Skeletal muscle satellite cell (primary cell): Measurements from ENCODE around the gene INTS11. TPM values are rescaled to one million over a fixed set of nuclear protein-coding genes. Genes with fewer than 3 reads are reported as not detected.
A peak's percentile ranks its signal among the peaks of the same experiment; 100 is the strongest.

Experiments used
- H3K27me3 ChIP-seq: 2 replicates; pipeline ENCODE4 v1.7.0; 2013; ENCODE audit warnings: low read length; ENCODE audit not compliant: control insufficient read depth, insufficient read depth
- H3K36me3 ChIP-seq: 2 replicates; pipeline ENCODE4 v1.7.0; 2013; ENCODE audit warnings: mild to moderate bottlenecking, control low read depth, low read length; ENCODE audit not compliant: insufficient read depth
- H3K4me1 ChIP-seq: 2 replicates; pipeline ENCODE4 v1.7.0; 2013; ENCODE audit warnings: low read length; ENCODE audit not compliant: control insufficient read depth, insufficient read depth
- H3K4me2 ChIP-seq: 2 replicates; pipeline ENCODE4 v1.7.0; 2013; ENCODE audit warnings: mild to moderate bottlenecking, low read length
- H3K4me3 ChIP-seq: 2 replicates; pipeline ENCODE4 v1.7.0; 2013; ENCODE audit warnings: low read length
- H3K9ac ChIP-seq: 2 replicates; pipeline ENCODE4 v1.7.0; 2013; ENCODE audit warnings: mild to moderate bottlenecking, low read depth, low read length, moderate library complexity
- H3K9me3 ChIP-seq: replicated peaks from 2 replicates; pipeline ENCODE4 v1.7.0; 2013; ENCODE audit warnings: mild to moderate bottlenecking, control low read depth, low read length
- small RNA-seq: library from RNA; depleted of rRNA; stranded (forward); fragments of <200 nt; gene quantifications from one replicate; pipeline ENCODE3, GENCODE V24; 2012

Gene INTS11

DNA sequence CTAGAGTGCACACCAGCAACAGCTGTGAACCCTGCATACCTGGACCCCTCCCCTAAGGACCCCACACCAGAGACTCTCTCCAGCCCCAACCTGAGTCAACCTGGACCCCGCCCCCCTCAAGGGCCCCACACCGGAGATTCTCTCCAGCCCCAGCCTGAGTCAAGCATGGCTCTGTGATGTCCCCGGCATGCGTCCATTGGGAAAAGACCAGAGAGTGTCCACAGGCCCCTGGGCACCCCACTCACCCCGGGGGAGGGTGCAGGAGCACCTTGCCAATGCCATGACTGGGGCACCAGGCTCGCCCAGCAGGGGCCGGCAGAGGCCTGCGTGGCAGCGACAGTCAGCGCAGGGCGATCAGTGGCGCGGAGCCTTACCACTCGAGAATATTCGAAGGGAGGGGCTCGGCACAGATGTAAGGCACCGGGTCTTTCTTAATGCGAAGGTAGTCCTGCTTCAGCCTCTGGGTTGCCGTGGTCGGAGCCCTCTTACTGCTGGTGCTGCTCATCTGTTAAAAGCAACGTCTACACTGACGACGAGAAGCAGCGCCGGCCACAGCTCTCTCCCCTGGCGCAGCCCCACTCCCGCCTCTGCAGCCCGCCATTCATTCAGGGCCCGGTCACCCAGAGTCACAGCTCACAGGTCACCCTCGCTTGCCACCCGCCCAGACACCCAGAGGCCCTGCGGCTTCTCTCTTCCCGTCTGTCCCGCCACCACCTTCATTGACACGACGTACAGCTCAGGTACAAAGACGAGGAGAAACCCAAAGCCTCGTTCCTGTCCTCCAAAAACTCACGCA lies 56.8 kb downstream of the INTS11 start:
- Histone ChIP-seq H3K4me2 (no peak overlapping the region), H3K9me3 (no peaks in the 10 kb centered on the region), H3K36me3 (peaks cover 55% of the 10 kb centered on the region), H3K4me1 (peaks cover 48% of the 10 kb centered on the region), H3K9ac (no peak overlapping the region), H3K27me3 (no peaks in the 10 kb centered on the region), H3K4me3 (no peak overlapping the region)

DNA sequence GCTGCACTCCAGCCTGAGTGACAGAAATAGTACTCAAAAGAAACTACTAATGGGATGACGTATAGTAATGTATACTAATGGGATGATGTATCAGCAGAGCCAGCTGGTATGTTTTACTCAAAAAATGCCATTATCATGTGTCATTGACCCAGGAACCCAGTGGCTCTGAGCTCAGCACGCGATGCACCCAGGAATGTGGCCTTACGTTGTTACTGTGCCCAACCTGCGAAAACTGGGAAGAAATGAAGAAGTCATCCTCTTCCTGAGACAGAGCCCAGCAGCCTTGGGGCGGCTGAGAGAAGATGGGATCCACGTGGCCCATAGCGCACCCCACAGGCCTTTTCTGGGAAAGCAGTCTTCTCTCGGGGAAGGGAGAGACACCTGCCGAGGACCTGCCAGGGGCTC lies 59.6 kb downstream of the INTS11 start:
- Histone ChIP-seq H3K9me3 (no peaks in the 10 kb centered on the region), H3K4me1 (peaks cover 23% of the 10 kb centered on the region), H3K36me3 (peaks cover 62% of the 10 kb centered on the region), H3K27me3 (no peaks in the 10 kb centered on the region), H3K4me3 (peak overlapping the region; percentile 44), H3K9ac (peak overlapping the region; percentile 80), H3K4me2 (peak overlapping the region; percentile 69)

DNA sequence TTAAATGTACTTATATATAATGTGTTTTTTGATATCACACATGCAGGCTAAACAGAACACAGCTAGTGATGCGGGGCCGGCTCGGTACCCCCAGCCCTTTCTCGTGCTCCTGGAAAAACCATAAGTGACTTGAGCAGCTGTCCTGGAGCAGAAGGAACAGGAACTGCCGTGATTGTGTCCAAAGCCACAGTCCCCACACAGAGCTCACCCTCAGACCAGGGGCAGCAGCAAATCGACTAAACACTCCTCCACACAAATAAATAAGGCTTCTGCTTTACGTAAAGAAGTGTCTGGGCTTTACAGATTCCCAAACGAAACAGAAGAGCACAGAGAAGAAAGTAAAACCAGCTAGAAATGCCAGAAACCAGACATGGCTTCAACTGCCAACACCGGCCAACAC lies 60.4 kb downstream of the INTS11 start:
- Histone ChIP-seq H3K4me3 (no peak overlapping the region), H3K9me3 (no peaks in the 10 kb centered on the region), H3K4me1 (peaks cover 23% of the 10 kb centered on the region), H3K36me3 (peaks cover 67% of the 10 kb centered on the region), H3K4me2 (peak overlapping the region; percentile 31), H3K9ac (peak overlapping the region; percentile 48), H3K27me3 (no peaks in the 10 kb centered on the region)

DNA sequence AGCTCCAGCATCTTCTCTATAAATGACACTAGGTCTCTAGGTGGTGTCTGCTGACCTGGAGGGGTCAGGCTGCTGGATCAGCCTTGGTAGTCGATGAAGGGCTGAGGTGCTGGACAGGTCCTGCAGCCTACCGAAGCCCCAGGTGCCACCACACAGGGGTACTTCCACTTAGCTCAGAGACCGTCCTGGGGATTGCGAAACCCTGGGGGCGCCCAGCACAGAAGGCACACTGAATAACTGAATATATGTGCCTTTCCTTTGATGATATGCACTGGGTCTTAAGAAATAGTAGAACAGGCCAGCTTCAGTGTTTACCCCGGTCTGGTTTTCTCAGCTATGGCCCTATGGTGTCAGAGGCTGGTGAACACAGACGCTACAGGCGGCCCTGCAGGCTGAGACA lies 61.7 kb downstream of the INTS11 start:
- no peak overlapping the region for H3K9ac ChIP-seq
- H3K9me3 ChIP-seq = no peaks in the 10 kb centered on the region
- H3K4me3 ChIP-seq = no peak overlapping the region
- H3K4me2 ChIP-seq = no peak overlapping the region
- H3K4me1 ChIP-seq = peaks cover 27% of the 10 kb centered on the region
- H3K36me3 ChIP-seq = peaks cover 63% of the 10 kb centered on the region
- no peaks in the 10 kb centered on the region for H3K27me3 ChIP-seq

DNA sequence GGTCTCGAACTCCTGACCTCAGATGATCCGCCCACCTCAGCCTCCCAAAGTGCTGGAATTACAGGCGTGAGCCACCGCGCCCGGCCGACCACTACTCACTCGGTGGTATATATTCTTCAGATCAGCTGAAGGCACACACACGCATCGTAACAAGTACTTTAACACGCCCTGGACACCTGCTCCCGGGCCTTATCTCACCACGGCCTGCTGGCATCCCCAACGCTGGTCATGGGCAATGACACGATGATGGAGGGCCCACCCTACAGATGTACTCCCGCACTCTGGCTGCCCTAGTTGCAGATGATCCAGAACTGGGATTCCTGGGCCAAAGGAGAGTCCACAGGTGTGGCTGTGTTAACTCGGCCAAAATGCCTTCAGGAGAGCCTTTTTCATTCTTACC lies 62.4 kb downstream of the INTS11 start:
- Histone ChIP-seq H3K27me3 (no peaks in the 10 kb centered on the region), H3K9me3 (no peaks in the 10 kb centered on the region), H3K4me2 (no peak overlapping the region), H3K4me1 (peaks cover 27% of the 10 kb centered on the region), H3K9ac (no peak overlapping the region), H3K4me3 (no peak overlapping the region), H3K36me3 (peaks cover 57% of the 10 kb centered on the region)

Small RNA genes lying within 50 kb of the gene (small RNA-seq; reads per million reads assigned to genes)
- gene MIR6726 = not detected
